Effector CD8-positive, alpha-beta T cell (primary cell): Measurements from ENCODE around the gene CSTF2T.
"Not testable (repeated sequence)": the region's sequence is repeated elsewhere in the genome, so short reads cannot be mapped to it uniquely, and the experiment has no call there.

Experiments used
- DNase-seq: peaks from one replicate; lab custom pipeline; 2025; lab: John Stamatoyannopoulos, UW

The CSTF2T gene

DNA sequence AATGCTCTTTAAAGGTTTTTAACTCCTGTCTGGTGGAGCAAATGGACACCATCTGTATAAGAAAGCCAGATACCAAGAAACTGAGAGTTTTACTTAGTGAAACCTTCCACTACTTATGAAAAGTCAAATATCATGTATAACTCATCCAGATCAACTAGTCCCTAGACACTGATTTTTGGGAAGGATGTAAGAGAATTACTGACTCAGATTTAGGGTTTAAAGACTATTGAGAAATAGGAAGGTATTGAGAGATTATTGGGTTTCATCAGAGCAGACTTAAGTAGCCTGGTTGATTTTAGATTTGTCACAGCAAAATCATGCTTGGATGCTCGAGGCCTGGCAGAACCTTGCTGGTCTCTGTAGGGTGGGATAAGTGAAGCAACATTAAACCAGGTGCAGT lies 3.1 kb downstream of the CSTF2T start:
- no peak for DNase-seq

DNA sequence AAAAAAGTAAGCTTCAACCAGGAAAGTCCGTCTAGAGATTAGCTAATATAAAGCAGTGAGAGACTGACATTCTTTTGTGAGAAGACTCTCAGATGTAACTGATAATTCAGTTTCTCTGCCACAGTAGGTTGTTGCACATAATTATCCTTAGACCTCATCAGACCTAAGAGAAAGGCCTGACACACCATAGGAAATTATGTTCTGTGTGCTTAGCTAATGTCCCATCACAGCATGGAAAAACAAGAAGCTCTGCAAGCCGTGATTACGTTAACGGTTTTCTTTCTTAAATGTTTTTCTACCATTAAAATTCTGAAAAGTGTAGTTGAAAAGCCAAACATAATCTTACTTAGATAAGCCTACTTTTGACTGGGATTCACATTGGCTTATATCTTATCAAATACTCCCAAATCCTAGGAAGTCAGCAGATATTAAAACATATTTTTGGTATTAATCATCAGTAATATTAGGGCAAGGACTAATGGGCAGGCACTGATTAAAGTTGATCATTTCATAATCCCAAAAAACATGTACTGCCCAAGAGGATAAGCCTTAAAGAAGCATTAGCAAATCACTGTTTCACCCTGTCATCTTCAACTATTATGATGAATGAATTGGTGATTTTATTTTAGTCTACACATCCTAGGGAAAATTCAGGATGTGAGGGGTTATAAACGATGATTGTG lies 5.2 kb downstream of the CSTF2T start:
- no peak for DNase-seq

DNA sequence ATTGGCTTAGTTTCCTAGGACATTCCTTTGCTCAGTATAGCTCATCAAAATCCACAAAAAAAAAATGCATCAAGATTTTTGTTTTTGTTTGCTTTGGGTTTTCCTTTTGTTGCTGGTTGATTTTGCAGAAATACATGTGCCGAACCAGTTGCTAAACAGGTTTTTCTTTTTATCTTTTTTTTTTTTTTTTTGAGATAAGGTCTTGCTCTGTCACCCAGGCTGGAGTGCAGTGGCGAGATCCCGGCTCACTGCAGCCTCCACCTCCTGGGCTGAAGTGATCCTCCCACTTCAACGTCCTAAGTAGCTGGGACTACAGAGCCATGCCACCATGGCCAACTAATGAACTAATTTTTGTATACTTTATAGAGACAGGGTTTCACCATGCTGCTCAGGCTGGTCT lies 8.3 kb downstream of the CSTF2T start:
- DNase-seq: no peak

DNA sequence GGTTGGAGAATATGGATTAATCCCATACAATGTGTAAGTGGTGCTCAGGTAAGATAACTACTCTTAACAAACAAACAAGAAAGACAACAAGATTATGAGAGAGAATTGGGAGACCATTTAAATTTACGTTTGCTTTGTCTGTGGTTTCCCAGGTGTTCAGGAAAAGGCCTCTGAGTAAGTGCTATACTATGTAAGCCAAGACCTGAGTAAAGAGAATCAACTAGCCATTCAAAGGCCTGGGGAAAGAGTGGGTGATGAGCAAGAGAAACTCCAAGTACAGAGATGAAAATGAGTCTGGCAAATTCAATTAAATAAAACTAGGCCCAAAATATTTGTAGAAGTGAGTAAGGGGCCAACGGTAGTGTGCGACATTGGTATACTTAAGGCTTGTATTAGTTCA lies 9.9 kb downstream of the CSTF2T start:
- DNase-seq: no peak

DNA sequence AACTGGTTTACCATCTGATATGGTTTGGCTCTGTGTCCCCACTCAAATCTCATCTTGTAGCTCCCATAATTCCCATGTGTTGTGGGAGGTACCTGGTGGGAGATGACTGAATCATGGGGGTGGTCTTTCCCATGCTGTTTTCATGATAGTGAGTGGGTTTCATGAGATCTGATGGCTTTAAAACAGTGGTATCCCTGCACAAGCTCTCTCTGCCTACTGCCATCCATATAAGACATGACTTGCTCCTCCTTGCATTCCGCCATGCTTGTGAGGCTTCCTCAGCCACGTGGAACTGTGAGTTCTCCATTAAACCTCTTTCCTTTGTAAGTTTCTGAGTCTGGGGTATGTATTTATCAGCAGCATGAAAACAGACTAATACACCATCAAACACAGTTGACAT lies 10.6 kb downstream of the CSTF2T start:
- DNase-seq: not testable (repeated sequence)

DNA sequence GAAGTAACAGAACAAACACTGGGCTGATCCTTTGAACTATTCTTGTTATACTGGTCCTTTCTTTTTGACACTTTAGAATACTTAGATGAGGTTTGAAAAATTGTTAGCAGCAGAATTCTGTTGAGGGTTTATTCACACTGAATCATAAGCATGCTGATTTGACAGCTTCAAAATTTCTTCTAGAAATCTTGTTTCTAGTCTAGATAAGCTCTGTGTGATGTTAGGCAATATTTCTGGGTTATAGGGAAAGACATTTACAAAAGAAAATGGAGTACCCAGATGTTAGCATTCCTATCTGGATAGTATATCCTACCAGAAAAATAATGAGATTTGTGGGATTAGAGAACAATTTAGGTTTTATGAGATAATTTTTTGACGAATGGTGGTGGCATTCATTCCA lies 12.1 kb downstream of the CSTF2T start:
- DNase-seq: no peak

DNA sequence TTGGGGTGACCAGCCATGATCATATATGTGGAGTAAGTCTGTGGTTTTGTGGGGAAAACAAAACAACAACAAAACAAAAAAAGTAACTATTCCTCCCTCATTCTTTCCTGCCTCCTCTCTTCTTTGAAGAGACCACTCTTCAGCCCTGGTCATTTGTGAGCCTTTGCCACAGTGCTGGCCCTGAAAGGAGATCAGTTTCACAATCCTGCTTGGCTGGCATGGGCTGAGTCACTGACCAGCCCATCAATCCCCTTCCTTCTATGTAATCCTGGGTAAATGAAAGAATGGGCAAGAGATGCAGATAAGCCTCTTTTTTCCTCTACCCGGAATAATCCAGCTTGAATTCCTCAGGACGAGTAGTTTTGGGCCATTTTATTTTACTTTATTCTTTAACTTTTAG lies 13.6 kb downstream of the CSTF2T start:
- no peak for DNase-seq

DNA sequence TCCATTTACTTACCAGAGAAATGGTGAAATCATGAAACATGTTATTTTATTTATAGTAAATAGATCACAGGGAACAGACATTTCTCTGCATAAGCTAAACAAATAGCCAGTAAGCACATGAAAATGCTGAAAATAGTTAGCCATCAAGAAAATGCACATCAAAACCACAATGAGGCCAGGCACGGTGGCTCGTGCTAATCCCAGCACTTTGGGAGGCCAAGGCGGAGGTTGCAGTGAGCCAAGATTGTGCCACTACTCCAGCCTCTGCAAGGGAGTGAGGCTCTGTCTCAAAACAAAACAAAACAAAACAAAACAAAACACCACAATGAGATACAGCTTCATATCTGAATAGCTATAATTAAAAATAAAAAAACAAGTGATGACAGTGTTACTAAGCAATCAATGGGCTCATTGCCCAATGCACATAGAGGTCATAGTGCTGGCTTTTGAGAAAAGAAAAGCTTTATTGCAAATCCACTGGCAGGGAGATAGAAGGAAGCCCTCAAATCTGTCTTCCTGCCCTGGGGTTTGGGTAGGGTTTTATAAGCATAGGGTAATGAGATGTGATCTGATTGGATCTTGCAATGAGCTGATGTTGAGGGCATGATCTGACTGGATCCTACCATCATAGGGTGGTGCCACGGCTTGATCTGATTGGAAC lies 16.2 kb downstream of the CSTF2T start:
- DNase-seq: no peak

DNA sequence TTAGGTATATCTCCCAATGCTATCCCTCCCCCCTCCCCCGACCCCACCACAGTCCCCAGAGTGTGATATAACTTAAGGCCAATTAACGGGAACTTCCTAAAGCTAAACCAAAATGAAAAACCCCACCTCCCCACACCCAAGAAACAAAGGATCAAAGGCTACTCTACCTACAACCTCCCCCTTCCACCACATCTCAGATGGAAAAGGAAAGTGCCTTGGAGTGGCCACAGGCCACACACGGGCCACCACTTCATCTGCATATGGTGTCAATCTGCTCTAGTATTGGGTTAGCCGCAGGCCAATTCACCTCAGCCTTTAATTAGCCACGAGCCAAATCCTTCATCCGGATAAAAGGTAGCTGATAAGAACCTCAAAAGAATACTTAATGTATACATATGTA lies 19.6 kb downstream of the CSTF2T start:
- DNase-seq: no peak

DNA sequence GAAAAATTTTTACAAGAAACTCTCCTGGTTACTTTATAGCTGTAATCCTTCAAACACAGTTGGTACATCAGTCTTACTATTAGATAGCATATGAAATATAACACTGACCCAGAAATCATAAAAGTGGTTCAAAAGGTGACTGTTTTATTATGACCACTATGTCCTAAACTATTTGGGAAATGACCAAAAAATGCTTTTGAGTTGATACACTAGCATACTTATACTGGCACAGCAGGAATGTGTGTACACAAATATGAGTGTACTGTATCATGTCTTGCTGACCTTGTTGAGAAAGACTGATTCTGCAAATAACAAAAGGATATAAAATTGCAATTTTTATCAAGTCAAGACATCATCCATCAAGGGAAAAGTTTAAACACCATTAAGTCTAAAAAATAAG lies 24.3 kb downstream of the CSTF2T start:
- DNase-seq: no peak

DNA sequence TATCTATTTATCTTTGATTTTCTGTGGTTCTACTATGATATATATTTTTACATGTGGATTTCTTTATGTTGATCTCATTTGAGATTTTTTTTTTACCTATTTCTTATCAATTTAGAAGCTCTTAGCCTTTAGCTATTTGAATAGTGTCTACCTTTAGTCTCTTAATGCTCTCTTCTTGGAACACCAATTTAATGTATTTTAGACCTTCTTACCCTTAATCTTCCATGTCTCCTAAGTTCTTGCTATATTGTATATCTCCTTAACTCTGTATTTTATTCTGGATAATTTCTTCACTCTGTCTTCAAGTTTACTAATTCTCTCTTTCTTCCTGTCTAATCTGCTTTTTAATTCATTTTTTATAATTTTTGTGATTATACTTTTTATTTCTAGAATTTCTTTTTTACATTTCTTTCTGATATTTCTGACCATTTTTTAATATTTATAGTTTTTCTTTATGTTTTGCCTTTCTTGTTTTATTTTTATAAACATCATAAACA lies 27.3 kb downstream of the CSTF2T start:
- DNase-seq: no peak

DNA sequence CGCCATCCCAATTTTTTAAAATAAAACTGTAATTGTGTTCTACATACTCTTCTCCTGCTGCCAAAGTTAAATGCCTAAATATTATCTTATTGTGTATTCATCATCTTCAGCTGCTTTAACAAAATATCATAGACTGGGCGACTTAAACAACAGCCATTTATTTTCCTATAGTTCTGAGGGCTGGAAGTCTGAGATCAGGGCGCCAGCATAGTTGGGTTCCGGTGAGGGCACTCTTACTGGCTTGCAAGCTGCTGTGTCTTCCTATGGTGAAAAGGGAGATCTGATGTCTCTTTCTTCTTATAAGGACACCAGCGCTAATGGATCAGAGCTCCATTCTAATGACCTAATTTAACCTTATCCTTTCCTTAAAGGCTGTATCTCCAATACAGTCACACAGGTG lies 30.4 kb downstream of the CSTF2T start:
- no peak for DNase-seq

DNA sequence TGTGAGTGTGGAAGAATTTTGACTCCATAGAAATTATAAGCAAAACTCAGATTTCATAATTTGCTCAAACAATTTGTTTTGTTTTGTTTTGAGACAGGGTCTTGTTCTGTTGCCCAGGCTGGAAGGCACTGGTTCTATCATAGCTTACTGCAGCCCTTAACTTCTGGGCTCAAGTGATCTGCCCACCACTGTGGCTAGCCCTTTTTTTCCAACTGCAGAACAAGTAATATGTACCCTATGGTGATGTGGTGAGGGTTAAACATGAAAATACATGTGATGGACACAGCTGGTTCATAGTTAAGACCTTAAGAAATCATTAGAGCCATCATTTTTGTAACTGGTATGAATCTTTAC lies 31.1 kb downstream of the CSTF2T start:
- no peak for DNase-seq

DNA sequence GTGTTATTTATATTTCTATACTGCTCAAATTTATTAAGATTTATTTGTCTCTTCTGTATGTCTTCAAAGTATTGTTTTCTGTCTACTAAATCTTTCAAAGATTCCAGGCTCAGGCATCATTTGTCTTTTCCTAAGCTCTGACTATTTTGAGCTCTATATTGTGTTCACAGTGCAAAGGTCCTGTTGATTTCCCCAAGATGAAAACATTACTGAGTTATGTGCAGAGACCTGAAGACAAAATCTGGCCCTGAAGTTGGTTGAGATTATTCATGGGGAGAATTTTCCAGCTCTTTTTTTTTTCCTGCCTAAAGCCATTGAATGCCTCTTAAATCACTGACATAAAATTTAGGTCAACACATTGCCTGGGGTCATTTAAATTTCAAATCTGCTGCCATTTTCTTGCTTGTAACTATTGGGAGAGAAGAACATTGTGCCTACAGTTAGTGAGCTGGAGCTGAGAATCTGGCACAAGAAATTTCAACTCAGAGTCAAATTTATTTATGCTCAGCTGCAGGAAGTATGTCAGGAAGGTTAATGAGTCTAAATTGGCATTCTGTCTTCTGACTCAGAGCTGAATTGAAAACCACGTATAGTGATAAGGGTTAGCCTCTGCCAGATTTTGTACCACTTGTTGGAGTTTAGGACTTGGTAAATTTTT lies 31.6 kb downstream of the CSTF2T start:
- DNase-seq: no peak

DNA sequence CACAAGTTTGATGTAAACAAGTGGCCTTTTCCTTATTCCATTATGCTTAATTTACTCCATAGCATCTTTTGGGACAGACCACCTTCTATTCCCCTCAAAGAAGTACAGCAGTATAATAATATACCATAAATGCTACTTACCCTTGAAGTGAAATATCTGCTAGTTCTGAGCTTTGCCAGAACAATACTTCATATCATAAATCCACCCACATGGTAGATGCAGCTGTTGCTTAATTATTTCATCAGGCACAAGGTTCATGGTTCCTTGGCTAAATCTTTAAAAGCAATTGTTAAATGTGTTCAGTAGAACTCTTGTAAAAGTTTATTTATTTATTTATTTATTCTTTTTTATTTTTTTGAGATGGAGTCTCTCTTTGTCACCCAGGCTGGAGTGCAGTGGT lies 32.9 kb downstream of the CSTF2T start:
- no peak for DNase-seq

DNA sequence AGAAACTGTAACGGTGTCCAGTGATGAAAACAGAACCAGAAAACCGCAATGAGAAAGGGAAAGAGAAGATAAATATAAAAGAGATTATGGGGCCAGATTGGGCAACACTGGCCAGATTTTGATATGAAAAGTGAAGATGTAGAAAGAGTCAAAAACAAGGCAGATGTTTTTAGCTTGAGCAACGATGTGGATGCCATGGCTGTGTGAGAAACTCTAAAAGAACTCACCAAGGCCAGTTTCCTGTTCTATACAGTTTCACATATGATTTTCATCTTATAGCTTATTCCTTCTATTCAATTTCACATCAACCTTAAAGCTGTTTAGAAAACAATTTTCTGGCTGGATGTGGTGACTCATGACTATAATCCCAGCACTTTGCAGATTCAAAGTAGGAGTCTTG lies 36.3 kb downstream of the CSTF2T start:
- no peak for DNase-seq

DNA sequence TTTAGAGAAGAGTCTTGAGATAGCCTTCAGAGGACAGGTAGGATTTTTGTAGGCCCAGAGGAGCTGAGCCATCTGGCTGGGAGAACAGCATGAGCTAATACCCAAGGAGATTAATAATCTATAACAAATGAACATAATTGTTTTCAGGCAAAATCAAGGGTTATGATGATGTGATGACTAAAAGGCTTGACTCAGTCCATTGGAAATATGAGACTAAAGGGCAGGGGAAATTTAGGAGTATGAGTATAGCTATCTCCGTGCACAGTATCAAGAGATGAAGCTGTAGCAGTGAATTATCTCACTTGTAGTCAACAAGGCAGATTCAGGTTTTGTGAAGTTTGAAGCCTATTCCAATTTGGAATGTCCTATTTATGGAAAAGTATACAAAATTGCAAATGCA lies 40.1 kb downstream of the CSTF2T start:
- DNase-seq: no peak

DNA sequence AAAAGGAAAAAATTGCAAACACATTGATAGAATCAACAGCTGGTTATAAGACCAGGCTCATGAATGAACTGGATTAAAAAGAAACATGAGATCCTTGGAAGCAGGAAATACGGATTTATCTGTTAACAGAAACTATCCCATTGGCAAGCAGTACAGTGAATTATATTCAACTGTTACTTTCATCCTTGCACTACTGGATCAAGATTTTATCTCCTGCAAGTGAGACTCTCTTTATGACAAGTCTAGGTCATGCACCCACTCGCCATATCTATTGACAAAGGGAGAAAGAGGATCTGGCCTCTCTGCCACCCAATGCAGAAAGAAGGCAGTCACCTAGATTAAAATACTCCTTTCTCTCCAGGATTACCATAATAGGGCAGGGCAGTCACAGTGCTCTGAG lies 41.4 kb downstream of the CSTF2T start:
- DNase-seq: no peak

DNA sequence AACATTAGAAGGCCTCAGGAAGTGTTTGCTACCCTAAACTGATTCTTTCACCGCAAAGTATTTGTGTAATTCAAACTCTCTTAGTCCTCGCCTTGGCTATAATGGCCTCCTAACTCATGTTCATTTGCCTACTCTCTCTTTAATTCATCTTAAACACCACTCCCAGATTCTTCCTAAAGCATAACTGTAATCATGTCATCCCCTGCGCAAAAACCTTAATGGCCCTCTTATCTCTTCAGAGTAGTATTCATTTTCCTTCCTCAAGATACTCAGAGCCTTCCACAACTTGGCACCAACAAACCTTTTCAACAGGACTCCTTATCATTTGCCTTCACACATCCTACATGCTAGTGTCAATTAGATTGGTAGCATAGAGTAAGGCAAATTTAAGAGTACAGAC lies 42.9 kb downstream of the CSTF2T start:
- DNase-seq: no peak

DNA sequence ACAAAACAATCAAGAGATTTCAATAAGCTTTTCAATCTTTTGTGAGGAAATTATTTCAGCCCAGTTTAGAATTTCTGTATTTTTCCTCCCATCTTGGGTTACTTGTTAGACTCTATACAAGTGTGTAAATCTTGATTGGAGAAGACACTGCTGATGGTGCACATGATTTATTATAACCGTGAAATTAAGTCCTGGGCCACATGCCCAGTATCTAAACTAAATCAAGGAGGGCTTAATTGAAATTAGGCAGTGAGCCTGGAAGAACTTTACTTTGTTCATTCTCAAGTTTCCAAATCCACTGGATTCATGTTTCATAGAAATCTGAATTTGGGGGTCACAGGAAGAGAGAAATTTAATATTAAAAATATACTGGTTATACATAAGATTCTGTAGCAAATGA lies 44.5 kb downstream of the CSTF2T start:
- DNase-seq: no peak

DNA sequence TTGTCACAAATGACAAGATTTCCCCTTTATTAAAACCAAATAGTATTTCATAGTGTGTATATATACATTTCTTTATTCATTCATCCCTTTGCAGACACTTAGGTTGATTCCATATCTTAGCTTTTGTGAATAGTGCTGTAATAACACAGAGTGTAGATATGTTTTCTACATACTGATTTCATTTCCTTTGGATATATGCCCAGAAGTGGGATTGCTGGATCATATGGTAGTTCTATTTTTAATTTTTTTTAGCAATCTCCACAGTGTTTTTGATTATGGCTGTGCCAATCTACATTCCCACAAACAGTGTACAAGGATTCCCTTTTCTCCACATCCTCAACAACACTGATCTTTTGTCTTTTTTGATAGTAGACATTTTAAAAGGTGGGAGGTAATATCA lies 46.4 kb downstream of the CSTF2T start:
- DNase-seq: no peak

DNA sequence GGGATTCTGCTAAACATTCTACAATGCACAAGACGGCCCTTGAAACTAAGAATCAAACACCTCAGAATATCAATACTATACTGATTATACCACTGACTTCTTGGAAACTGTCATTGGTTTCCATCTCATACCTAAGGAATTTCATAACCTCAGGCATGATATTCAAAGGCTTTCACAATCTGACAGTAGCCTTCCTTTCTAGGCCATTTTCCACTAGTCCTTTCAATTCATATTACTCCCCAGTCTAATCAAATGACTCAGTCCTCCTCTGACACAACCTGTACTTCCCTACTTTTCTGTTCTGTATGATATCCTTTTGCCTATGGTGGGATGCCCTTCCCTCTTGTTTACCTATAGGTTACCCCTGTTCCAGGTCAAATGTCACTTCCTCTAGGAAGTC lies 48.3 kb downstream of the CSTF2T start:
- no peak for DNase-seq

DNA sequence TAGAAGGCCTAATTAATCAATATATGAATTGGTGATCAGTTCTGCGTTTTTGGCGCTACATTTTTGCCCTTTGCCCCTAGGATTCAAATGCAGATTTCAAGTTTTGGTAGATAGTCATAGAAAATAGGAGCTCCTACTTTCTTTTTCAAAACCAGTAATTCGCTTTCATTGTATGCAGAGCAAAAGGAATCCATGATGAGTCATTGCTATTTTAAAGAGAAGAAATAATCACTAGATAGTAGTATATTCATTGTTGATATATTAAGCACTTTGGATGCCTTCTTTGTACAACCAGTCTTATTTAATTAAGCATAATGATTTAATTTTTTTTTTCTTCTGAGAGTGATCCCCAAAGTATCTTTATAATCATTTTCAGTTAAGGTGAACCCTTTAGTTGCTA lies 50.3 kb downstream of the CSTF2T start:
- DNase-seq: no peak
